Naive thymus-derived CD8-positive, alpha-beta T cell (primary cell): Measurements from ENCODE around the gene ME2. TPM values are rescaled to one million over a fixed set of nuclear protein-coding genes. Genes with fewer than 3 reads are reported as not detected.
"Not testable (repeated sequence)": the region's sequence is repeated elsewhere in the genome, so short reads cannot be mapped to it uniquely, and the experiment has no call there.

Experiments
- ATAC-seq, 2 donors: fragments of 150-1000 bp; cut with Tn5 transposase in 1 of 2; sonication (Bioruptor Pico), chemical (Tn5 transposase) in 1 of 2; 1 replicate in 1 of 2; 2 replicates in 1 of 2; pipeline ENCODE4 v1.10.0; 2021; ENCODE audit warnings: mild to moderate bottlenecking in 2 of 2, moderate library complexity in 2 of 2
- POLR2A ChIA-PET: fragments of 350-600 bp; sonication (Branson Sonifier 250); formaldehyde crosslinking; loops from one replicate; lab custom pipeline; 2021; ENCODE audit warnings: antibody characterized with exemption; lab: Charles Lee
- DNase-seq, 10 donors: peaks; one replicate each; pipeline versions ENCODE4 v3.0.0 to v3.0.0-alpha.2; 2020 to 2022
- H3K27ac Mint-ChIP-seq, 10 donors: one replicate each; pipeline ENCODE4 v1.8.0; 2020 to 2022; ENCODE audit warnings: mild to moderate bottlenecking in 10 of 10, mixed read lengths in 10 of 10, moderate library complexity in 4 of 10, inconsistent platforms in 1 of 10
- H3K27me3 Mint-ChIP-seq, 5 donors: one replicate each; pipeline ENCODE4 v1.8.0; 2021 to 2022; ENCODE audit warnings: mixed read lengths in 5 of 5
- H3K36me3 Mint-ChIP-seq, 3 donors: one replicate each; pipeline ENCODE4 v1.8.0; 2020 to 2022; ENCODE audit warnings: mixed read lengths in 3 of 3, mild to moderate bottlenecking in 2 of 3, inconsistent platforms in 1 of 3
- H3K4me1 Mint-ChIP-seq, 4 donors: one replicate each; pipeline ENCODE4 v1.8.0; 2021 to 2022; ENCODE audit warnings: mixed read lengths in 4 of 4
- H3K4me3 Mint-ChIP-seq, 10 donors: one replicate each; pipeline ENCODE4 v1.8.0; 2020 to 2022; ENCODE audit warnings: mild to moderate bottlenecking in 10 of 10, mixed read lengths in 10 of 10, moderate library complexity in 6 of 10, inconsistent platforms in 1 of 10
- H3K9me3 Mint-ChIP-seq, 9 donors: one replicate each; pipeline ENCODE4 v1.8.0; 2020 to 2022; ENCODE audit warnings: mixed read lengths in 9 of 9, mild to moderate bottlenecking in 3 of 9, inconsistent platforms in 1 of 9, moderate library complexity in 1 of 9
- polyA plus RNA-seq, 3 donors: library from polyadenylated mRNA; unstranded; fragments of 300-500 nt; fragmentation: Illumina TruSeq; gene quantifications; one replicate each; pipeline ENCODE4 v1.2.3, GENCODE V29; 2021
- total RNA-seq, 8 experiments: library from RNA in 2 of 8; stranded (reverse) in 2 of 8; gene quantifications; one replicate each; pipeline ENCODE4 v1.2.3 and lab custom pipeline; 2021 to 2026

ME2 gene
- total and polyA plus RNA-seq, 5 experiments from 2014 or later = 38.1 to 52.3 (median 42.0) TPM

DNA sequence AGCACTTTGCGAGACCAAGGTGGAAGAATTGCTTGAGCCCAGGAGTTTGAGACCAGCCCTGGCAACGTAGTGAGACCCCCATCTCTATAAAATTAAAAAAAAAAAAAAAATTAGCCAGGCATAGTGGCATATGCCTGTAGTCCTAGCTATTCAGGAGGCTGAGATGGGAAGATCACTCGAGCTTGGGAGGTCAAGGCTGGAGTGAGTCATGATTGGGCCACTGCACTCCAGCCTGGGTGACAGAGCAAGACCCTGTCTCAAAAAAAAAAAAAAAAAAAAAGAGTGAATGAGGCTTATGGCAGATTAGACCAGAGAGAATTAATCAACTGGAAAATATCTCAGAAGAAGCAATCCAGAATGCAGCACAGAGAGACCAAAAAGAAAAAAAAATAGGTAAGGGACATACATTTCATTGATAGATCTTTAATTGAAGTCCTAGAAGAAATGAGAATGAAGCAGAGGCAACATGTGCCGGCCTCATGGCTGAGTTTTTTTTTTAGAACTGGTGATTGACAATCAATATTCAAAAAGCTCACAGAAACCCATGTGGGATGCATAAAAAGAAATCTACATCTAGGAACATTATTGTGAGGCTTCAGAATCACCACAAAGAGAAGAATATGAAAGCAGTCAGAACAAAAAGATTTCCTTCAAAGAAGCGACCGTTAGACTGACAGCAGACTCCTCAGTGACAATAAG, 56.7 kb downstream of the ME2 start:
- POLR2A ChIA-PET = no interaction called here
- DNase-seq = no peak
- ATAC-seq = no peak
- H3K4me3 Mint-ChIP-seq = no peak overlapping the region
- H3K9me3 Mint-ChIP-seq = no peaks in the 10 kb centered on the region
- H3K36me3 Mint-ChIP-seq = peaks cover 0 to 65% (median 10%) of the 10 kb centered on the region in 3 donors
- H3K27me3 Mint-ChIP-seq = no peaks in the 10 kb centered on the region
- peaks cover 0 to 8% (median under 1%) of the 10 kb centered on the region in 4 donors for H3K4me1 Mint-ChIP-seq
- H3K27ac Mint-ChIP-seq = peak overlapping the region in 7 of 10 donors; percentile 25 to 77 (median 65)

DNA sequence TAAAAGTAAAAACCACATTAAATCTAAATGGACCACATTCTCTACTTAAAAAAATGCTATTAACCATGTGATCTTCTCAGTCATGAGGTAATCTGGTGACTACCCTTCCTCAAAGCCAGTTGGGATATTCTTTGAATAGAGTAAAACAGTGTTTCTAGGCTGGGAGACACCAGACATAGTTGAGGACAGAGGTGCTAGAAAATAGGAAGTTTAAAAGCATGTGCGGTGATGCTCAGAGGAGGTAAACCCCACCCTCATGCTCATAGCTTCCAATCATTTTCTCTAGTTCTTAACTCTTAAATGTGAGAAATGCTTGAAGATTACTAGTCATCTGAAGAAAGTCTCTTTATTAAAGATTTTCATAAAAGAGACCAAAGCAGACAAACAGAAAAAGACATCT, 58.3 kb downstream of the ME2 start:
- ATAC-seq = no peak
- Mint-ChIP-seq H3K9me3 (no peaks in the 10 kb centered on the region), H3K4me3 (no peak overlapping the region), H3K36me3 (peaks cover 0 to 68% (median 11%) of the 10 kb centered on the region in 3 donors), H3K4me1 (peaks cover 0 to 8% (median under 1%) of the 10 kb centered on the region in 4 donors), H3K27me3 (no peaks in the 10 kb centered on the region), H3K27ac (peak overlapping the region in 6 of 10 donors; percentile 13 to 90 (median 54))
- DNase-seq = no peak
- POLR2A ChIA-PET = no interaction called here

GRCh38 chr18:50938912-50939311, 60.0 kb downstream of the ME2 start:
- H3K9me3 Mint-ChIP-seq = no peaks in the 10 kb centered on the region
- ATAC-seq (no peak), DNase-seq (no peak)
- peak overlapping the region in 7 of 10 donors; percentile 5 to 67 (median 39) for H3K27ac Mint-ChIP-seq
- H3K4me1 Mint-ChIP-seq = peaks cover 0 to 10% (median under 1%) of the 10 kb centered on the region in 4 donors
- no peak overlapping the region for H3K4me3 Mint-ChIP-seq
- H3K27me3 Mint-ChIP-seq = no peaks in the 10 kb centered on the region
- POLR2A ChIA-PET = no interaction called here
- H3K36me3 Mint-ChIP-seq = peaks cover 0 to 64% (median 11%) of the 10 kb centered on the region in 3 donors

DNA sequence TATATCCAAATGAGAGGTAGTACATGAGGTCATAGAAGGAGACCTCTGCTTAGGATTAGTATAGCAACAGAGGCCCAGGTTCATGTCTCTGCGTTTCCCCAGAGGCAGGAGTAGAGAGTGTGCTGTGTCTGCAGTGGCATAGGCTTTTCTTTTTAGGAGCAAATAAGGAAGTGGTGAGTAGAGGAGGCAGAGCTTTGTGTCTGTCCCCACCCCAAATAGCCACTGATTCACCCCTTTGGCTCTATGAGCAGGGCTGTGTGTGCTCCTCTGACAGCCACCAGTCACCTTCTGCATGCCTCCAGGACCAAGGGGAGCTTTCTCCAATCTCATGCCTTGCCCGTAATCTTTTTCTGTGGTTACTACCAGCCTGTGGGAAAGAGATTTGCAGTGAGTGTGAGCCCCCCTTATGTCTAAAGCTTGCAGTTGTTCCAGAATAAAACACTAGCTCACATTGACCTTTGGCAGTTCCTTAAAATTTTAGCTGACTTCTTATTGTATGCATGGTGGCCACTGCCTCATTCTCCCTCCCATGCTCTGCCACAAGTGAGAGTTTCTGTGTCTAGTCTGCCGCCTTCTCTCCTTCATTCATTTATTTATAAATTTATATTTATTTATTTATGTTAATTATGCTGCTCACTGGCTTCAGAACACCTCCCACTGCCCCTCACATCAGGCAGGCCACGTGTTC, 65.5 kb downstream of the ME2 start:
- H3K27me3 Mint-ChIP-seq = no peaks in the 10 kb centered on the region
- peak overlapping the region in 4 of 10 donors; percentile 1 to 81 (median 46) for H3K27ac Mint-ChIP-seq
- no peak overlapping the region for H3K4me3 Mint-ChIP-seq

DNA sequence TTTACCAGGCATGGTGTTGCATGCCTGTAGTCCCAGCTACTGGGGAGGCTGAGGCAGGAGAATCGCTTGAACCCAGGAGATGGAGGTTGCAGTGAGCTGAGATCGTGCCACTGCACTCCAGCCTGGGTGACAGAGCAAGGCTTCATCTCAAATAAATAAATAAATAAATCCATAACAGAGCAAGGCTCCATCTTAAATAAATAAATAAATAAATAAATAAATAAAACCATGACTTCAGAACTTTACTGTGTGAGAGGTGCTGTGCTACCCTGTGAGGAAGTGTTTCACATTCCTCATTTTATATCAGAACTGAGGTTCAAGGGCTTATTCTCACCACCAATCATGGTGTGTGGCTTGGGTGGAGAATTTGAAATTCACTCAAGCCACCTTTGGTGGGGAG, 67.0 kb downstream of the ME2 start:
- H3K4me1 Mint-ChIP-seq, DNase-seq, POLR2A ChIA-PET, ATAC-seq, H3K27ac Mint-ChIP-seq, H3K9me3 Mint-ChIP-seq, H3K27me3 Mint-ChIP-seq, H3K4me3 Mint-ChIP-seq: not testable (repeated sequence)
- H3K36me3 Mint-ChIP-seq = peaks cover 0 to 57% (median 13%) of the 10 kb centered on the region in 3 donors

More for the DNA sequence above, 65.5 kb downstream of the ME2 start:
- peaks cover 0 to 67% (median 21%) of the 10 kb centered on the region in 3 donors for H3K36me3 Mint-ChIP-seq
- ATAC-seq (no peak), DNase-seq (no peak)
- H3K4me1 Mint-ChIP-seq = peaks cover 0 to 2% (median 0%) of the 10 kb centered on the region in 4 donors
- POLR2A ChIA-PET = interaction anchor here (0.6 kb wide), 1 partner anchor 10 kb away, joined by 3 read pairs; no protein-coding TSS in a partner anchor
- H3K9me3 Mint-ChIP-seq = no peaks in the 10 kb centered on the region

DNA sequence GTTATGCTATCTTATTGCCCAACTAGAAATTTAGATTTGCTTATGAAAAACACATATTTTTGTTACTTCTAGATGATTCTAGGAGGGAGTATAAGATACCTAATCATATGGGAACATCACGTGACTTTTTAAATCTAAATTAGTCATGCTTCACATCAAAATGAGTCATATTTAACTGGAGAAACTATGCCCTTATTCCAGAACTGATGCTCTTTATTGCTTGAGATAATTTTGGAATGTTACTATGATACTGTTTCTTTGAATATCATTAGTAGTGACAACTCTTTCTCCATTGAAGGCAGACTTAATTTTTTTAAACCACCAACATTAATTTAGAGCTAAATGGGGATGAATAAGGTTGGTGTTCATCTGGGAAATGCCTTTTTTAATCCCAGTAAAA, 69.0 kb downstream of the ME2 start:
- no peaks in the 10 kb centered on the region for H3K27me3 Mint-ChIP-seq
- POLR2A ChIA-PET = no interaction called here
- peaks cover 0 to 2% (median 0%) of the 10 kb centered on the region in 4 donors for H3K4me1 Mint-ChIP-seq
- ATAC-seq (no peak), DNase-seq (no peak)
- H3K4me3 Mint-ChIP-seq = no peak overlapping the region
- peak overlapping the region in 2 of 10 donors; percentile 29 to 46 for H3K27ac Mint-ChIP-seq
- H3K9me3 Mint-ChIP-seq = no peaks in the 10 kb centered on the region
- peaks cover 0 to 48% (median 11%) of the 10 kb centered on the region in 3 donors for H3K36me3 Mint-ChIP-seq

GRCh38 chr18:50949185-50949584, 70.3 kb downstream of the ME2 start:
- POLR2A ChIA-PET = no interaction called here
- Mint-ChIP-seq H3K27ac (no peak overlapping the region), H3K9me3 (no peaks in the 10 kb centered on the region), H3K27me3 (no peaks in the 10 kb centered on the region), H3K4me1 (no peaks in the 10 kb centered on the region), H3K4me3 (no peak overlapping the region), H3K36me3 (peaks cover 0 to 38% (median 11%) of the 10 kb centered on the region in 3 donors)
- ATAC-seq (no peak), DNase-seq (no peak)

DNA sequence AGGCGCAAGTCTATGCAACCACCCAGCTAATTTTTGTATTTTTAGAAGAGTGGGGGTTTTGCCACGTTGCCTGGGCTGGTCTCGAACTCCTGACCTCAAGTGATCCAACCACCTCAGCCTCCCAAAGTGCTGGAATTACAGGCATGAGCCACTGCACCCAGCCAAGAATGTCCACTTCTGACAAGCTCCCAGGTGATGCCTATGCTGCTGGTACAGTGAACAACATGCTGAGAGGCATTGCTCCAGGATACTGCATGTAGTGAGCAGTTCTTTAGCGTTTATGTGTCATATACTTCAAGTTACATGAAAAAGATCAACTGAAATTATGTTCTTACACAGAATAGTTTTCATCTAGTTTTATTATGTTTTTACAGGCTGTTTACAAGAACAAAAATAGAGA, 71.7 kb downstream of the ME2 start:
- DNase-seq (no peak), ATAC-seq (no peak)
- POLR2A ChIA-PET = interaction anchor here (0.6 to 1.1 kb wide), 3 partner anchors 9 to 255 kb away, joined by 3 to 7 read pairs (median 7); no protein-coding TSS in a partner anchor
- no peaks in the 10 kb centered on the region for H3K9me3 Mint-ChIP-seq
- H3K27ac Mint-ChIP-seq = peak overlapping the region in 2 of 10 donors; percentile 15 to 44
- no peaks in the 10 kb centered on the region for H3K27me3 Mint-ChIP-seq
- H3K36me3 Mint-ChIP-seq = peaks cover 0 to 25% (median 8%) of the 10 kb centered on the region in 3 donors
- H3K4me1 Mint-ChIP-seq = no peaks in the 10 kb centered on the region
- H3K4me3 Mint-ChIP-seq = no peak overlapping the region

DNA sequence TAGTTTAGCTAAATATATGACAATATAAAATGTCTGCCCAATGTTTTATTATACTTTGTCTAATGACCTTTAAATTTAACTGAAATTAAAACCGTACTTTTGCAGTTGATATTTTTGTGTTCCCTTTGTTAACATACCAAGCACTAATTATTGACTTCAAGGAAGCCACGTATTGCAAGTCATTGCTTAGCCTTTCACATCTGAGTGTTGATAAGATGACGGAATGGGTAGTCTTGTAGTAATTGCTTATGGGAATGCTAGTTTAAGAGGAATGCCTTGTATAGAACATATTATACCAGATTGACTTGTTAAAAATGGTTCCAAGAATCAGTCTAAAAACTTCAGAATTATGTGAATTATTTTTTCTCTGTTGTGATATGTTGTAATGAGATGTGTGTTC, 74.9 kb downstream of the ME2 start:
- no peak overlapping the region for H3K4me3 Mint-ChIP-seq
- POLR2A ChIA-PET = interaction anchor here (0.7 kb wide), 1 partner anchor 9 kb away, joined by 3 read pairs; no protein-coding TSS in a partner anchor
- DNase-seq (no peak), ATAC-seq (no peak)
- no peaks in the 10 kb centered on the region for H3K9me3 Mint-ChIP-seq
- H3K36me3 Mint-ChIP-seq = peaks cover 0 to 1% (median 0%) of the 10 kb centered on the region in 3 donors
- peaks cover 0 to 5% (median 0%) of the 10 kb centered on the region in 5 donors for H3K27me3 Mint-ChIP-seq
- no peaks in the 10 kb centered on the region for H3K4me1 Mint-ChIP-seq
- no peak overlapping the region for H3K27ac Mint-ChIP-seq

- Mint-ChIP-seq H3K4me3 (no peak overlapping the region), H3K27me3 (peaks cover 0 to 9% (median 3%) of the 10 kb centered on the region in 5 donors), H3K4me1 (peaks cover 0 to 1% (median 0%) of the 10 kb centered on the region in 4 donors), H3K27ac (no peak overlapping the region), H3K36me3 (peaks cover 0 to 4% (median 0%) of the 10 kb centered on the region in 3 donors), H3K9me3 (peaks cover 0 to 10% (median 0%) of the 10 kb centered on the region in 9 donors)
- POLR2A ChIA-PET = no interaction called here
- DNase-seq = no peak
- ATAC-seq = no peak
Observed at GRCh38 chr18:50955253-50955652, 76.3 kb downstream of the ME2 start.

DNA sequence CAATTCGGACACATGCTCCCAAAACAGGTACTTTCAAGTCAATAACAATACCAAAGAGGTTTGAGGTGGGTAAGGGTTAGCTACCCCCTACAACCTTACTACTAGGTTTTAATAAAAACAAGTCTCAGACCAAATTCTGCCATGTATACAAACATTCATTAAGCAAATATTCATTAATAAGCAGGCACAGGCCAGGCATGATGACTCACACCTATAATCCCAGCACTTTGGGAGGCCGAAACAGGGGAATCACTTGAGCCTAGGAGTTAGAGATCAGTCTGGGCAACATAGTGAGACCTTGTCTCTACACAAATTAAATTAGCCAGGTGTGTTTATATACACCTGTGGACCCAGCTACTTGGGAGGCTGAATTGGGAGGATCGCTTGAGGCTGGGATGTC, 77.2 kb downstream of the ME2 start:
- Mint-ChIP-seq H3K36me3 (peaks cover 0 to 8% (median 5%) of the 10 kb centered on the region in 3 donors), H3K4me1 (peaks cover 0 to 1% (median 0%) of the 10 kb centered on the region in 4 donors), H3K4me3 (no peak overlapping the region), H3K27me3 (peaks cover 0 to 9% (median 4%) of the 10 kb centered on the region in 5 donors), H3K27ac (no peak overlapping the region), H3K9me3 (peaks cover 0 to 18% (median 5%) of the 10 kb centered on the region in 9 donors)
- POLR2A ChIA-PET = no interaction called here
- DNase-seq (no peak), ATAC-seq (no peak)

DNA sequence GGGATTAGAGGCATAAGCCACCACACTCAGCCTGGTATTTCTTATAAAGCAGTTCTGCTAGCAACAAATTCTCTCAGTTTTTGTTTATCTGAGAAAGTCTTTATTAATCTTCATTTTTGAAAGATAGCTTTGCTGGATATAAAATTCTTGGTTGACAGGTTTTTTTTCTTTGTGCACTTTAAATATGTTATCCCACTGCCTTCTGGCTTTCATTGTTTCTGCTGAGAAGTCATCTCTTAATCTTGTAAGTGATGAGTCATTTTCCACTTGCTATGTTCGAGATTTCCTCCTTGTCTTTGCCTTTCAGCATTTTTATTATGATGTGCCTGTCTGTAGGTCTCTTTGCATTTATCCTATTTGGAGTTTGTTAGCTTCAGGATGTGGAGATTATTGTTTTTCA, 83.1 kb downstream of the ME2 start:
- ATAC-seq = no peak
- POLR2A ChIA-PET = no interaction called here
- Mint-ChIP-seq H3K4me3 (no peak overlapping the region), H3K27me3 (peaks cover 0 to 9% (median 4%) of the 10 kb centered on the region in 5 donors), H3K27ac (no peak overlapping the region), H3K36me3 (peaks cover 2 to 27% (median 26%) of the 10 kb centered on the region in 3 donors), H3K9me3 (peaks cover 16 to 52% (median 24%) of the 10 kb centered on the region in 9 donors), H3K4me1 (peaks cover 0 to 2% (median under 1%) of the 10 kb centered on the region in 4 donors)
- DNase-seq = peak in 2 of 10 donors; percentile 3 to 16
